Pancreas (tissue), 10 donors: ENCODE data around the gene TEX53. TPM values are rescaled to one million over a fixed set of nuclear protein-coding genes. Genes with fewer than 3 reads are reported as not detected.

Source experiments
- ATAC-seq, 4 donors: fragments of 200-7000 bp; cut with Tn5 transposase; one replicate each; pipeline versions ENCODE4 v1.8.0 to v1.9.1; 2020; ENCODE audit warnings: mild to moderate bottlenecking in 4 of 4, moderate library complexity in 4 of 4
- DNase-seq, 6 donors: peaks; one replicate each; pipeline ENCODE4 v3.0.0-alpha.2; 2020
- FAIRE-seq: peaks from 2 replicates; lab custom pipeline; 2012; peaks lifted over from hg19 to GRCh38; lab: Jason Lieb, UNC
- H3K27ac ChIP-seq, 4 donors: fragments of 200-600 bp; sonication (generic); 1 replicate in 3 of 4; 2 replicates in 1 of 4; pipeline versions ENCODE4 v1.5.0 to v1.8.0; 2020
- H3K27me3 ChIP-seq, 4 donors: fragments of 200-600 bp; one replicate each; pipeline ENCODE4 v1.8.0; 2021
- H3K36me3 ChIP-seq, 3 donors: fragments of 200-600 bp; sonication (generic) in 1 of 3; one replicate each; pipeline versions ENCODE4 v1.5.0 to v1.8.0; 2020 to 2021
- H3K4me1 ChIP-seq, 3 donors: fragments of 200-600 bp; one replicate each; pipeline ENCODE4 v1.8.0; 2021
- H3K4me3 ChIP-seq, 4 donors: fragments of 200-600 bp; sonication (generic) in 2 of 4; one replicate each; pipeline versions ENCODE4 v1.5.0 to v1.8.0; 2020 to 2021
- H3K9me3 ChIP-seq, 4 donors: fragments of 200-600 bp; one replicate each; pipeline ENCODE4 v1.8.0; 2021
- CTCF ChIP-seq, 4 donors: fragments of 200-600 bp; sonication (generic) in 3 of 4; IDR thresholded peaks; one replicate each; pipeline versions ENCODE4 v1.5.0 to v1.8.0; 2021; ENCODE audit warnings: antibody characterized with exemption in 4 of 4
- WGBS, 2 donors: extraction: QIAGEN DNeasy Blood & Tissue Kit; methylation state at CpG; one replicate each; pipeline ENCODE4 v1.1.7; 2013; 5-methylcytosine and 5-hydroxymethylcytosine counted together
- intact Hi-C, 3 donors: fragments of 100-400 bp; cut with DNase I; formaldehyde crosslinking; loops; one replicate each; pipeline versions ENCODE4 v1.11.1 to v1.14.2; 2022
- polyA plus RNA-seq, 2 donors: library from polyadenylated mRNA; stranded (reverse); fragments of 200-250 nt; gene quantifications; one replicate each; pipeline ENCODE4 v1.2.3, GENCODE V29; 2013
- total RNA-seq, 6 donors: library from RNA; stranded (reverse); fragmentation: NEBNext Ultra II Directional in 4 of 6; extraction: Animal tissue kit (Norgen Biotek cat#: 25700) in 4 of 6; gene quantifications; one replicate each; pipeline versions ENCODE4 v1.2.1 to v1.2.4, GENCODE V29; 2021 to 2023
- donor health status: healthy with polysubstance abuse.
- donor health status: DM: no; HTN: no; CAD: no; lungs with moderate emphysema.
- donor health status: DM: no; HTN: no; CAD: no.
- donor health status: control.
- donor health status: control.
- donor health status: Bipolar disorder and iron deficiency.
- donor health status: DM: yes; HTN: yes; CAD: no.
- donor health status: DM: no; HTN: no; CAD: no.
- donor health status: DM: no; HTN: no; CAD: no.
- donor health status: DM: yes; HTN: yes; CAD: no.

The TEX53 gene
- total and polyA plus RNA-seq, 8 donors: not detected

- peak in 4 of 6 donors; percentile 28 to 50 (median 40) for DNase-seq
- no peak overlapping the region for H3K27ac ChIP-seq
Measured at GRCh38 chr9:114671605-114672004, 14.0 kb upstream of the TEX53 start.

GRCh38 chr9:114669961-114670360 lies 12.4 kb upstream of the TEX53 start:
- Histone ChIP-seq H3K9me3 (no peaks in the 10 kb centered on the region), H3K4me3 (no peak overlapping the region), H3K27me3 (no peaks in the 10 kb centered on the region), H3K4me1 (peaks cover 0 to 10% (median 10%) of the 10 kb centered on the region in 3 donors), H3K36me3 (no peaks in the 10 kb centered on the region), H3K27ac (no peak overlapping the region)
- FAIRE-seq: no peak
- no peak for TF ChIP-seq CTCF (IDR thresholded peaks at IDR 0.05)
- no peak for ATAC-seq
- no peak for DNase-seq
- intact Hi-C loops: loop anchor here in 2 of 3 donors (10.0 kb wide), 1 partner anchor 345 kb away; no protein-coding TSS in a partner anchor

More at GRCh38 chr9:114671605-114672004, 14.0 kb upstream of the TEX53 start:
- Histone ChIP-seq H3K4me3 (no peak overlapping the region), H3K36me3 (no peaks in the 10 kb centered on the region), H3K27me3 (no peaks in the 10 kb centered on the region), H3K9me3 (no peaks in the 10 kb centered on the region), H3K4me1 (peaks cover 0 to 10% (median 10%) of the 10 kb centered on the region in 3 donors)
- WGBS, 2 donors: 12% methylated on average over 1 of the region's 1 CpG
- peak; percentile 92 to 99 (median 96) for ATAC-seq
- TF ChIP-seq CTCF (IDR thresholded peaks at IDR 0.05): no peak
- intact Hi-C loops: no loop called here
- FAIRE-seq: no peak

GRCh38 chr9:114668146-114668545 lies 10.5 kb upstream of the TEX53 start:
- WGBS, 2 donors: 82 to 85% methylated on average over 6 of the region's 6 CpGs
- TF ChIP-seq CTCF (IDR thresholded peaks at IDR 0.05): no peak
- no peak overlapping the region for H3K4me3 ChIP-seq
- H3K36me3 ChIP-seq: no peaks in the 10 kb centered on the region
- H3K9me3 ChIP-seq: no peaks in the 10 kb centered on the region
- no peaks in the 10 kb centered on the region for H3K27me3 ChIP-seq
- no peak for DNase-seq
- ATAC-seq: no peak
- intact Hi-C loops: loop anchor here in 2 of 3 donors (10.0 kb wide), 1 partner anchor 347 kb away; no protein-coding TSS in a partner anchor
- H3K4me1 ChIP-seq: peaks cover 0 to 10% (median 10%) of the 10 kb centered on the region in 3 donors
- no peak for FAIRE-seq
- H3K27ac ChIP-seq: no peak overlapping the region

- Histone ChIP-seq H3K4me3 (no peak overlapping the region), H3K9me3 (no peaks in the 10 kb centered on the region), H3K27me3 (no peaks in the 10 kb centered on the region), H3K27ac (no peak overlapping the region), H3K4me1 (peaks cover 0 to 7% (median 7%) of the 10 kb centered on the region in 3 donors), H3K36me3 (no peaks in the 10 kb centered on the region)
- intact Hi-C loops: loop anchor here in 2 of 3 donors (10.0 kb wide), 1 partner anchor 348 kb away; no protein-coding TSS in a partner anchor
- ATAC-seq (no peak), FAIRE-seq (no peak), DNase-seq (no peak)
- no peak for TF ChIP-seq CTCF (IDR thresholded peaks at IDR 0.05)
- WGBS, 2 donors: 70 to 71% methylated on average over 4 of the region's 4 CpGs
Measured at GRCh38 chr9:114666851-114667250, 9.2 kb upstream of the TEX53 start.

GRCh38 chr9:114666401-114666800 lies 8.8 kb upstream of the TEX53 start:
- 94% methylated on average over 5 of the region's 5 CpGs for WGBS, 2 donors
- intact Hi-C loops: loop anchor here in 2 of 3 donors (10.0 kb wide), 1 partner anchor 348 kb away; no protein-coding TSS in a partner anchor
- ATAC-seq (no peak), FAIRE-seq (no peak), DNase-seq (no peak)
- peaks cover 0 to 3% (median 2%) of the 10 kb centered on the region in 3 donors for H3K4me1 ChIP-seq
- no peak overlapping the region for H3K27ac ChIP-seq
- TF ChIP-seq CTCF (IDR thresholded peaks at IDR 0.05): no peak
- no peak overlapping the region for H3K4me3 ChIP-seq
- no peaks in the 10 kb centered on the region for H3K27me3 ChIP-seq
- no peaks in the 10 kb centered on the region for H3K36me3 ChIP-seq
- H3K9me3 ChIP-seq: no peaks in the 10 kb centered on the region
